Measurements from ENCODE around the gene DCAF17.

The DCAF17 gene

DNA sequence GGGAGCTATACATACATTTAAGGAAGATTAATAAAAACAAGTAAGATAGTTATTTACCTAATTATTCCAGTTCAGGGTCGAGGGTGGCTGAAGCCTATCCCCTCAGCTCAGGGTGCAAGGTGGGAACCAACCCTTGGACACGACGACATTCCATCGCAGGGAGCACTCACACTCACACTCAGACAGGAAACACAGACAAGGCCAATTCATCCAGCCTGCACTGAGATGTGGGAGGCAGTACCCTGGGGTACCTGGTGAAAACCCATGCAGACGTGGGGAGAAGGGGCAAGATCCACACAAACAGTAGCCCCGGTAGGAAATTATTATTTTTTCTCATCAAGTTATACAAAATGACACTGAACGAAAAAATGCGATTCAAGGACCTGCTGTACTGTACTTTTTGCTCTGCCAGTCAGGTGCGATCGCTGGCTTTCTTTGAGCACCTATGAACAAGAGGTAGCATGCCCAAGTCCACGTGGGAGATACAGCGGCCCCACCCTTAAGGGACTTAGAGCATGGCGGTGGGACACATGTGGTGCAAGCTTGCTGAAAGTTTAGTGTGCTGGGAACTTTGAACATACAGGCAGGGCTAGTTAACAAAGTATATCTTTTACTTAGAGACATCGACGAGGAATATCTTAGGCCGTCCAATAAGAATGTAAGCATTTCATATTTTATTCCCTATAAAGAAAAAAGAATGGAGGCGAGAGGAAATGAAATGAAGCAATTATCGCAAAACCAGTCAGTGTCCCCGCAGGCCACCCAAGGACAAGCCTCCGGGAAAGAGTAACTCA lies 860 bp upstream of the DCAF17 start:
- no peak overlapping the region for H4K91ac ChIP-seq (ENCODE audit: low read depth, low read length, poor library complexity)
- no peak overlapping the region for H3K23ac ChIP-seq (ENCODE audit: low read depth, low read length, poor library complexity)
- peak overlapping the region; percentile 82 for H3K4me2 ChIP-seq (ENCODE audit: insufficient read depth, low read length, poor library complexity, severe bottlenecking)
- no peak overlapping the region for H2BK120ac ChIP-seq (ENCODE audit: low read depth, low read length)
- peak overlapping the region; percentile 92 for H2AFZ ChIP-seq (ENCODE audit: low read length)
- H3K36me3 ChIP-seq (replicated peaks in 1 of 2; ENCODE audit: control insufficient read depth in 2 of 2, insufficient read depth in 2 of 2, low read length in 2 of 2), result peaks cover 3 to 27% of the 10 kb centered on the region in 2 donors
- peak overlapping the region; percentile 89 for H3K4ac ChIP-seq (ENCODE audit: low read length)
- H2BK5ac ChIP-seq (ENCODE audit: low read length), result no peak overlapping the region
- H3K4me1 ChIP-seq (ENCODE audit: control insufficient read depth in 2 of 2, insufficient read depth in 1 of 2, low read depth in 1 of 2, low read length in 2 of 2), result peaks cover 10 to 12% of the 10 kb centered on the region in 2 donors
- peak overlapping the region; percentile 94 for H3K18ac ChIP-seq (ENCODE audit: low read length)
- DNase-seq (ENCODE audit: low spot score), result no peak
- no peak overlapping the region for H2BK12ac ChIP-seq (ENCODE audit: low read length)
- peaks cover 0 to 10% of the 10 kb centered on the region in 2 donors for H3K9me3 ChIP-seq (replicated peaks in 1 of 2; ENCODE audit: control insufficient read depth in 2 of 2, insufficient read depth in 1 of 2, low read depth in 1 of 2, low read length in 2 of 2)
- no peak overlapping the region for H2BK15ac ChIP-seq (ENCODE audit: low read length)
- no peaks in the 10 kb centered on the region for H3K27me3 ChIP-seq (ENCODE audit: control insufficient read depth in 3 of 3, insufficient read depth in 3 of 3, low read depth in 1 of 3, low read length in 3 of 3)
- peak overlapping the region; percentile 67 to 85 for H3K4me3 ChIP-seq (ENCODE audit: low read length in 2 of 2)
- H3K14ac ChIP-seq (ENCODE audit: low read length), result peak overlapping the region; percentile 91
- H4K8ac ChIP-seq (ENCODE audit: low read depth, low read length), result no peak overlapping the region
- H3K9ac ChIP-seq (ENCODE audit: low read depth, low read length, poor library complexity), result peak overlapping the region; percentile 77
- H3K27ac ChIP-seq (replicated peaks; ENCODE audit: low read length), result peak overlapping the region; percentile 91
- WGBS, 2 donors (ENCODE audit: extremely low coverage in 2 of 2, insufficient read length in 2 of 2, insufficient replicate concordance in 1 of 2), result no CpG with 5 or more reads among the region's 20 CpGs
- no peaks in the 10 kb centered on the region for H3K79me1 ChIP-seq (ENCODE audit: low read depth, low read length)
- peak overlapping the region; percentile 8 for H2AK5ac ChIP-seq (ENCODE audit: low read depth, low read length)

DNA sequence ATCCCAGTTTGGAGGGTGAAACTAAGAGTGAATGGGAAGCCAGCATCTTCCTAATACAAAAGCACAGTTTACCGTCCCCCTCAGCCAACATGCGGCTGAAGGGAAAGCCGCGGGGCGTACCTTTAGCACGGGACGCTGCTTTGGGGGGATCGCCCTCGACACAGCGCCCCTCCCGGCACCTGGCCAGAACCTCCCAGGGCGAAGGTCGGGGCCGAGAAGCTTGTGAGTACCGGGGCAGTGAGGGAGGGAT lies 338 bp upstream of the DCAF17 start, which contains the start of gene METTL8:
Gene METTL8 (minus strand): TSS at position 228 of the 250 bp plus-strand sequence. CDS start 41,805 bp downstream, outside the sequence.
- H2AK5ac ChIP-seq (ENCODE audit: low read depth, low read length), result peak within 1 kb of the TSS; percentile 37
- no peaks in the 10 kb centered on the region for H3K27me3 ChIP-seq (ENCODE audit: control insufficient read depth in 3 of 3, insufficient read depth in 3 of 3, low read depth in 1 of 3, low read length in 3 of 3)
- peak within 1 kb of the TSS; percentile 94 for H2BK5ac ChIP-seq (ENCODE audit: low read length)
- peak within 1 kb of the TSS; percentile 82 for H3K4me2 ChIP-seq (ENCODE audit: insufficient read depth, low read length, poor library complexity, severe bottlenecking)
- no peak within 1 kb of the TSS for H2BK15ac ChIP-seq (ENCODE audit: low read length)
- H3K4me1 ChIP-seq (ENCODE audit: control insufficient read depth in 2 of 2, insufficient read depth in 1 of 2, low read depth in 1 of 2, low read length in 2 of 2), result peaks cover 10 to 12% of the 10 kb centered on the region in 2 donors
- H3K36me3 ChIP-seq (replicated peaks in 1 of 2; ENCODE audit: control insufficient read depth in 2 of 2, insufficient read depth in 2 of 2, low read length in 2 of 2), result peaks cover 4 to 32% of the 10 kb centered on the region in 2 donors
- peak within 1 kb of the TSS; percentile 88 for H3K9ac ChIP-seq (ENCODE audit: low read depth, low read length, poor library complexity)
- H3K4me3 ChIP-seq (ENCODE audit: low read length in 2 of 2), result peak within 1 kb of the TSS; percentile 67 to 93
- H3K23ac ChIP-seq (ENCODE audit: low read depth, low read length, poor library complexity), result peak within 1 kb of the TSS; percentile 98
- no peak within 1 kb of the TSS for H4K91ac ChIP-seq (ENCODE audit: low read depth, low read length, poor library complexity)
- H3K27ac ChIP-seq (replicated peaks; ENCODE audit: low read length), result peak within 1 kb of the TSS; percentile 95
- peak within 1 kb of the TSS; percentile 92 for H2AFZ ChIP-seq (ENCODE audit: low read length)
- no peak for DNase-seq (ENCODE audit: low spot score)
- peak within 1 kb of the TSS; percentile 92 for H3K14ac ChIP-seq (ENCODE audit: low read length)
- no peak within 1 kb of the TSS for H4K8ac ChIP-seq (ENCODE audit: low read depth, low read length)
- no peak within 1 kb of the TSS for H2BK12ac ChIP-seq (ENCODE audit: low read length)
- peak within 1 kb of the TSS; percentile 96 for H3K18ac ChIP-seq (ENCODE audit: low read length)
- no peak within 1 kb of the TSS for H2BK120ac ChIP-seq (ENCODE audit: low read depth, low read length)
- no peaks in the 10 kb centered on the region for H3K79me1 ChIP-seq (ENCODE audit: low read depth, low read length)
- peaks cover 0 to 10% of the 10 kb centered on the region in 2 donors for H3K9me3 ChIP-seq (replicated peaks in 1 of 2; ENCODE audit: control insufficient read depth in 2 of 2, insufficient read depth in 1 of 2, low read depth in 1 of 2, low read length in 2 of 2)
- peak within 1 kb of the TSS; percentile 89 for H3K4ac ChIP-seq (ENCODE audit: low read length)
- no CpG with 5 or more reads among the region's 15 CpGs for WGBS, 2 donors (ENCODE audit: extremely low coverage in 2 of 2, insufficient read length in 2 of 2, insufficient replicate concordance in 1 of 2)

DNA sequence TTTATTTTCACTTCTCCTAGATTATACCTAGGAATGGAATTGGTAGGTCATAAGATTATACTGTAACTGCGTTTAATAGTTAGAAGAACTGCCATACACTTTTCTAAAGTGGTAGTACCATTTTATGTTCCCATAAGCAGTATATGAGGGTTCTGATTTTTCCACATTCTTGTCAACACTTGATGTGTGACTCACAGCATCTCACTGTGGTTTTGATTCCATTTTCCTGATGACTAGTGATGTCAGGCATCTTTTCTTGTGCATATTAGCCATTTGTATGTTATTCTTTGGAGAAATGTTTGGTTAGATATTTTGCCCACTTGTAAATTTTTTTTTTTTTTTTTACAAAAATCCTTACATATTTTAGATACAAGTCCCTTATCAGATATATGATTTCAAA lies 2.3 kb downstream of the DCAF17 start:
- Histone ChIP-seq H3K4me1 (ENCODE audit: control insufficient read depth in 2 of 2, insufficient read depth in 1 of 2, low read depth in 1 of 2, low read length in 2 of 2) (peaks cover 5 to 6% of the 10 kb centered on the region in 2 donors), H4K91ac (ENCODE audit: low read depth, low read length, poor library complexity) (no peak overlapping the region), H2AFZ (ENCODE audit: low read length) (no peak overlapping the region), H3K4me3 (ENCODE audit: low read length in 2 of 2) (no peak overlapping the region), H3K9ac (ENCODE audit: low read depth, low read length, poor library complexity) (no peak overlapping the region), H3K4ac (ENCODE audit: low read length) (no peak overlapping the region), H2BK120ac (ENCODE audit: low read depth, low read length) (no peak overlapping the region), H2BK5ac (ENCODE audit: low read length) (no peak overlapping the region), H2AK5ac (ENCODE audit: low read depth, low read length) (no peak overlapping the region), H3K79me1 (ENCODE audit: low read depth, low read length) (no peaks in the 10 kb centered on the region), H3K14ac (ENCODE audit: low read length) (no peak overlapping the region), H3K23ac (ENCODE audit: low read depth, low read length, poor library complexity) (no peak overlapping the region), H3K27ac (replicated peaks; ENCODE audit: low read length) (no peak overlapping the region), H2BK12ac (ENCODE audit: low read length) (no peak overlapping the region), H4K8ac (ENCODE audit: low read depth, low read length) (no peak overlapping the region), H3K36me3 (replicated peaks in 1 of 2; ENCODE audit: control insufficient read depth in 2 of 2, insufficient read depth in 2 of 2, low read length in 2 of 2) (peaks cover 14 to 59% of the 10 kb centered on the region in 2 donors), H3K27me3 (ENCODE audit: control insufficient read depth in 3 of 3, insufficient read depth in 3 of 3, low read depth in 1 of 3, low read length in 3 of 3) (no peaks in the 10 kb centered on the region), H3K9me3 (replicated peaks in 1 of 2; ENCODE audit: control insufficient read depth in 2 of 2, insufficient read depth in 1 of 2, low read depth in 1 of 2, low read length in 2 of 2) (peaks cover 0 to 8% of the 10 kb centered on the region in 2 donors), H2BK15ac (ENCODE audit: low read length) (no peak overlapping the region), H3K18ac (ENCODE audit: low read length) (no peak overlapping the region), H3K4me2 (ENCODE audit: insufficient read depth, low read length, poor library complexity, severe bottlenecking) (no peak overlapping the region)
- WGBS, 2 donors (ENCODE audit: extremely low coverage in 2 of 2, insufficient read length in 2 of 2, insufficient replicate concordance in 1 of 2), result no CpG with 5 or more reads among the region's 1 CpG
- DNase-seq (ENCODE audit: low spot score), result no peak

DNA sequence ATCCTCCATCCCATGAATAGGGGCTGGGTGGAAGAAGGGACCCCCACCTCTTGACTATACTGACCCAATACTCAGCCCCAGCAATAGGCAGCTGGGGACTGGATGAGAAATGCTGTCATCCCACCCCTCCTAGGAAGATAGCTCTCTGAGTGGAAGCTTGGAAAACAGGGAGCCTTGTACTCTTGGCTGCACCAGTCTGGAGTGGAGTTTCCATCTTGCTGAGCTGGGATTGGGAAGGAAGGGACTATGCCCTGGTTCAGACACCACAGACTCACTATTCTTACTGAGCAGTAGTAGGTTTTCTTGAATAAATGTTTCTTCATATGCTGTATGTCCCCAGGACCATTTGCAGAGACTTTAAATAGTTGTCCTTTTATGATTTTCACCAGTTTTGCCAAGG lies 7.4 kb downstream of the DCAF17 start:
- Histone ChIP-seq H3K18ac (ENCODE audit: low read length) (no peak overlapping the region), H2BK5ac (ENCODE audit: low read length) (no peak overlapping the region), H3K4ac (ENCODE audit: low read length) (no peak overlapping the region), H3K9me3 (replicated peaks in 1 of 2; ENCODE audit: control insufficient read depth in 2 of 2, insufficient read depth in 1 of 2, low read depth in 1 of 2, low read length in 2 of 2) (peaks cover 0 to 1% of the 10 kb centered on the region in 2 donors), H2AFZ (ENCODE audit: low read length) (no peak overlapping the region), H2BK120ac (ENCODE audit: low read depth, low read length) (no peak overlapping the region), H3K14ac (ENCODE audit: low read length) (no peak overlapping the region), H4K91ac (ENCODE audit: low read depth, low read length, poor library complexity) (no peak overlapping the region), H3K79me1 (ENCODE audit: low read depth, low read length) (no peaks in the 10 kb centered on the region), H3K4me3 (ENCODE audit: low read length in 2 of 2) (no peak overlapping the region), H3K4me1 (ENCODE audit: control insufficient read depth in 2 of 2, insufficient read depth in 1 of 2, low read depth in 1 of 2, low read length in 2 of 2) (no peaks in the 10 kb centered on the region), H3K4me2 (ENCODE audit: insufficient read depth, low read length, poor library complexity, severe bottlenecking) (no peak overlapping the region), H4K8ac (ENCODE audit: low read depth, low read length) (no peak overlapping the region), H3K27me3 (ENCODE audit: control insufficient read depth in 3 of 3, insufficient read depth in 3 of 3, low read depth in 1 of 3, low read length in 3 of 3) (no peaks in the 10 kb centered on the region), H2BK12ac (ENCODE audit: low read length) (no peak overlapping the region), H2BK15ac (ENCODE audit: low read length) (no peak overlapping the region), H3K27ac (replicated peaks; ENCODE audit: low read length) (no peak overlapping the region), H3K23ac (ENCODE audit: low read depth, low read length, poor library complexity) (no peak overlapping the region), H2AK5ac (ENCODE audit: low read depth, low read length) (no peak overlapping the region), H3K36me3 (replicated peaks in 1 of 2; ENCODE audit: control insufficient read depth in 2 of 2, insufficient read depth in 2 of 2, low read length in 2 of 2) (peaks cover 15 to 91% of the 10 kb centered on the region in 2 donors), H3K9ac (ENCODE audit: low read depth, low read length, poor library complexity) (no peak overlapping the region)
- DNase-seq (ENCODE audit: low spot score), result no peak

Measured in neuronal stem cell (in vitro differentiated cells).